ENCODE results near the gene DHRS2.
"Not testable (repeated sequence)": the region's sequence is repeated elsewhere in the genome, so short reads cannot be mapped to it uniquely, and the experiment has no call there.

The DHRS2 gene

GRCh38 chr14:23604148-23604547 is 32.0 kb upstream of the DHRS2 start:
- in situ Hi-C loops (cut with HindIII; ENCODE audit: low pct_ligation_motif_present, low sequenced_read_pairs) = no loop called here
- Histone ChIP-seq H3K36me3 (replicated peaks) (no peaks in the 10 kb centered on the region), H3K4me3 (ENCODE audit: low read depth, low read length) (no peak overlapping the region), H3K27ac (no peak overlapping the region), H3K27me3 (replicated peaks) (no peaks in the 10 kb centered on the region)
- DNase-seq = no peak
- TF ChIP-seq CTCF (IDR thresholded peaks at IDR 0.05; ENCODE audit: low read depth, low read length, missing control alignments) = no peak

GRCh38 chr14:23604675-23605170 is 31.4 kb upstream of the DHRS2 start:
- Histone ChIP-seq H3K27ac (no peak overlapping the region), H3K4me3 (ENCODE audit: low read depth, low read length) (no peak overlapping the region), H3K27me3 (replicated peaks) (no peaks in the 10 kb centered on the region), H3K36me3 (replicated peaks) (no peaks in the 10 kb centered on the region)
- no peak for TF ChIP-seq CTCF (IDR thresholded peaks at IDR 0.05; ENCODE audit: low read depth, low read length, missing control alignments)
- in situ Hi-C loops (cut with HindIII; ENCODE audit: low pct_ligation_motif_present, low sequenced_read_pairs) = no loop called here
- DNase-seq = no peak

GRCh38 chr14:23605931-23606585 is 30.1 kb upstream of the DHRS2 start:
- no peaks in the 10 kb centered on the region for H3K27me3 ChIP-seq (replicated peaks)
- no peak for DNase-seq
- no peaks in the 10 kb centered on the region for H3K36me3 ChIP-seq (replicated peaks)
- H3K27ac ChIP-seq = no peak overlapping the region
- H3K4me3 ChIP-seq (ENCODE audit: low read depth, low read length) = no peak overlapping the region
- TF ChIP-seq CTCF (IDR thresholded peaks at IDR 0.05; ENCODE audit: low read depth, low read length, missing control alignments) = no peak
- in situ Hi-C loops (cut with HindIII; ENCODE audit: low pct_ligation_motif_present, low sequenced_read_pairs) = no loop called here

- Histone ChIP-seq H3K36me3 (replicated peaks) (no peaks in the 10 kb centered on the region), H3K27ac (no peak overlapping the region), H3K27me3 (replicated peaks) (no peaks in the 10 kb centered on the region), H3K4me3 (ENCODE audit: low read depth, low read length) (no peak overlapping the region)
- in situ Hi-C loops (cut with HindIII; ENCODE audit: low pct_ligation_motif_present, low sequenced_read_pairs) = no loop called here
- no peak for TF ChIP-seq CTCF (IDR thresholded peaks at IDR 0.05; ENCODE audit: low read depth, low read length, missing control alignments)
- DNase-seq = no peak
Observed at GRCh38 chr14:23608454-23608853, 27.7 kb upstream of the DHRS2 start.

GRCh38 chr14:23609001-23609400 is 27.2 kb upstream of the DHRS2 start:
- in situ Hi-C loops (cut with HindIII; ENCODE audit: low pct_ligation_motif_present, low sequenced_read_pairs) = no loop called here
- Histone ChIP-seq H3K36me3 (replicated peaks) (no peaks in the 10 kb centered on the region), H3K27ac (no peak overlapping the region), H3K27me3 (replicated peaks) (no peaks in the 10 kb centered on the region), H3K4me3 (ENCODE audit: low read depth, low read length) (no peak overlapping the region)
- TF ChIP-seq CTCF (IDR thresholded peaks at IDR 0.05; ENCODE audit: low read depth, low read length, missing control alignments) = no peak
- DNase-seq = no peak

- DNase-seq; in situ Hi-C loops (cut with HindIII; ENCODE audit: low pct_ligation_motif_present, low sequenced_read_pairs); H3K4me3 ChIP-seq (ENCODE audit: low read depth, low read length); H3K36me3 ChIP-seq (replicated peaks); H3K27ac ChIP-seq; H3K27me3 ChIP-seq (replicated peaks): not testable (repeated sequence)
Observed at GRCh38 chr14:23609411-23610089, 26.6 kb upstream of the DHRS2 start.
